OCI-LY7 (cell line): ENCODE measurements around the gene OGDHL. TPM values are rescaled to one million over a fixed set of nuclear protein-coding genes. Genes with fewer than 3 reads are reported as not detected.

Experiments
- BruUV-seq: library from RNA; stranded (reverse); fragments of 400-500 nt; replicated peaks from 2 replicates; lab custom pipeline; 2021; lab: Mats Ljungman, UMichigan
- CTCF ChIA-PET: fragments of 300-600 bp; sonication (Branson Sonifier 250); formaldehyde crosslinking; loops from one replicate; lab custom pipeline; 2022; ENCODE audit warnings: antibody characterized with exemption; ENCODE audit not compliant: unreplicated experiment; lab: Charles Lee
- POLR2A ChIA-PET: fragments of 300-600 bp; sonication (Branson Sonifier 250); formaldehyde crosslinking; loops from one replicate; lab custom pipeline; 2022; ENCODE audit warnings: antibody characterized with exemption; lab: Charles Lee
- DNase-seq: peaks from one replicate; pipeline ENCODE4 v3.0.0-alpha.2; 2015; ENCODE audit warnings: low spot score
- H2AFZ ChIP-seq: fragments of 200-600 bp; sonication (generic), shearing (Covaris generic); 2 replicates; pipeline ENCODE4 v1.6.1; 2014; ENCODE audit warnings: mild to moderate bottlenecking, antibody characterized with exemption, low read length, moderate library complexity
- H3K27ac ChIP-seq: fragments of 200-600 bp; sonication (generic); 2 replicates; pipeline ENCODE4 v1.5.1; 2014; ENCODE audit warnings: mixed run types, low read depth, mild to moderate bottlenecking, moderate library complexity, low read length, inconsistent platforms; ENCODE audit not compliant: poor library complexity, severe bottlenecking
- H3K36me3 ChIP-seq: fragments of 200-600 bp; sonication (generic); 2 replicates; pipeline ENCODE4 v1.6.1; 2014; ENCODE audit warnings: mild to moderate bottlenecking, antibody characterized with exemption, low read length, moderate library complexity, mixed read lengths; ENCODE audit not compliant: insufficient read depth
- H3K4me1 ChIP-seq: fragments of 200-600 bp; sonication (generic); 2 replicates; pipeline ENCODE4 v1.5.1; 2014; ENCODE audit warnings: mild to moderate bottlenecking, low read length; ENCODE audit not compliant: insufficient read depth, poor library complexity, severe bottlenecking
- H3K4me2 ChIP-seq: fragments of 200-600 bp; sonication (generic); 2 replicates; pipeline ENCODE4 v1.6.1; 2014; ENCODE audit warnings: mild to moderate bottlenecking, low read length
- H3K4me3 ChIP-seq: fragments of 200-600 bp; sonication (generic); 2 replicates; pipeline ENCODE4 v1.5.1; 2014; ENCODE audit warnings: mild to moderate bottlenecking, low read depth, low read length; ENCODE audit not compliant: poor library complexity, severe bottlenecking
- H3K79me2 ChIP-seq: fragments of 200-600 bp; sonication (generic); 2 replicates; pipeline ENCODE4 v1.6.1; 2016; ENCODE audit warnings: low read depth, mild to moderate bottlenecking, low read length, moderate library complexity, mixed read lengths; ENCODE audit not compliant: insufficient read depth
- H3K9me2 ChIP-seq: fragments of 200-600 bp; sonication (generic); 2 replicates; pipeline ENCODE4 v1.6.1; 2016; ENCODE audit warnings: mild to moderate bottlenecking, low read length, mixed read lengths; ENCODE audit not compliant: insufficient read depth
- H3K9me3 ChIP-seq: fragments of 200-600 bp; sonication (generic); 2 replicates; pipeline ENCODE4 v1.6.1; 2014; ENCODE audit warnings: mild to moderate bottlenecking, mixed run types, low read length, mixed read lengths
- H4K20me1 ChIP-seq: fragments of 200-600 bp; sonication (generic); 2 replicates; pipeline ENCODE4 v1.6.1; 2014; ENCODE audit warnings: mild to moderate bottlenecking, antibody characterized with exemption, low read length, moderate library complexity, mixed read lengths; ENCODE audit not compliant: insufficient read depth
- CTCF ChIP-seq: fragments of 200-600 bp; sonication (generic); conservative IDR thresholded peaks from 2 replicates; pipeline ENCODE4 v1.5.1; 2014; ENCODE audit warnings: mild to moderate bottlenecking, antibody characterized with exemption, low read length, moderate library complexity, mixed read lengths
- EZH2phosphoT487 ChIP-seq: fragments of 200-600 bp; sonication (generic); IDR thresholded peaks from 2 replicates; pipeline ENCODE4 v1.6.1; 2018; ENCODE audit warnings: low read depth, borderline replicate concordance, mild to moderate bottlenecking, mixed run types, antibody characterized with exemption, low read length, moderate library complexity, mixed read lengths
- intact Hi-C: fragments of 100-400 bp; cut with micrococcal nuclease; formaldehyde crosslinking; loops from one replicate; pipeline ENCODE4 v1.10.0; 2022; ENCODE audit not compliant: unreplicated experiment
- total RNA-seq, 2 experiments: library from RNA; depleted of rRNA in 1 of 2; stranded (reverse); fragments of >200 nt in 1 of 2; shearing (Covaris generic) in 1 of 2; gene quantifications; 2 replicates each; pipeline ENCODE4 v1.2.3, GENCODE V29; 2014 to 2022

The OGDHL gene
- total RNA-seq, 2 experiments from 2014 or later, result 0.23 TPM; not detected in 1

- DNase-seq, result no peak
- no peaks in the 10 kb centered on the region for H3K79me2 ChIP-seq
- BruUV-seq, result no TSS peak
- ChIA-PET CTCF (no interaction called here), POLR2A (interaction anchor here (0.6 kb wide), 1 partner anchor 32 kb away, joined by 5 read pairs; no protein-coding TSS in a partner anchor)
- no peak overlapping the region for H3K4me2 ChIP-seq
- no peak overlapping the region for H2AFZ ChIP-seq
- H4K20me1 ChIP-seq, result no peaks in the 10 kb centered on the region
- H3K4me1 ChIP-seq, result no peaks in the 10 kb centered on the region
- H3K4me3 ChIP-seq, result no peak overlapping the region
- no peaks in the 10 kb centered on the region for H3K36me3 ChIP-seq
- intact Hi-C loops, result no loop called here
- H3K9me3 ChIP-seq, result no peaks in the 10 kb centered on the region
- H3K27ac ChIP-seq, result no peak overlapping the region
- H3K9me2 ChIP-seq, result no peaks in the 10 kb centered on the region
- no peak for TF ChIP-seq EZH2phosphoT487
- no peak; the same call in 1 of the 2 replicates for TF ChIP-seq CTCF
These were observed 21.5 kb upstream of the OGDHL start for GRCh38 chr10:49783645-49784044.

GRCh38 chr10:49781247-49781646 lies 19.1 kb upstream of the OGDHL start:
- ChIA-PET POLR2A (no interaction called here), CTCF (no interaction called here)
- Histone ChIP-seq H2AFZ (no peak overlapping the region), H3K4me1 (no peaks in the 10 kb centered on the region), H3K27ac (no peak overlapping the region), H3K36me3 (no peaks in the 10 kb centered on the region), H3K79me2 (no peaks in the 10 kb centered on the region), H4K20me1 (no peaks in the 10 kb centered on the region), H3K9me3 (no peaks in the 10 kb centered on the region), H3K4me2 (no peak overlapping the region), H3K9me2 (no peaks in the 10 kb centered on the region), H3K4me3 (no peak overlapping the region)
- no peak for DNase-seq
- BruUV-seq, result no TSS peak
- TF ChIP-seq EZH2phosphoT487, result no peak
- intact Hi-C loops, result no loop called here

GRCh38 chr10:49778197-49778596 lies 16.1 kb upstream of the OGDHL start:
- H2AFZ ChIP-seq, result no peak overlapping the region
- H3K9me3 ChIP-seq, result no peaks in the 10 kb centered on the region
- intact Hi-C loops, result no loop called here
- no peak for DNase-seq
- no TSS peak for BruUV-seq
- no peaks in the 10 kb centered on the region for H3K36me3 ChIP-seq
- H3K4me3 ChIP-seq, result no peak overlapping the region
- no peak overlapping the region for H3K4me2 ChIP-seq
- POLR2A ChIA-PET, result no interaction called here
- CTCF ChIA-PET, result no interaction called here
- no peaks in the 10 kb centered on the region for H3K9me2 ChIP-seq
- no peaks in the 10 kb centered on the region for H3K4me1 ChIP-seq
- no peak for TF ChIP-seq CTCF
- no peak for TF ChIP-seq EZH2phosphoT487
- no peaks in the 10 kb centered on the region for H3K79me2 ChIP-seq
- no peaks in the 10 kb centered on the region for H4K20me1 ChIP-seq
- H3K27ac ChIP-seq, result no peak overlapping the region
